H7 (cell line): ENCODE data around the gene SUPT3H. TPM values are rescaled to one million over a fixed set of nuclear protein-coding genes. Genes with fewer than 3 reads are reported as not detected.
"Not testable (repeated sequence)": the region's sequence is repeated elsewhere in the genome, so short reads cannot be mapped to it uniquely, and the experiment has no call there.

Experiments used
- DNase-seq: peaks from one replicate; pipeline ENCODE4 v3.0.0; 2012
- H3K27me3 ChIP-seq: 2 replicates; pipeline ENCODE4 v1.6.0; 2011; ENCODE audit warnings: mild to moderate bottlenecking, low read length; ENCODE audit not compliant: control insufficient read depth, insufficient read depth
- H3K36me3 ChIP-seq: replicated peaks from 2 replicates; pipeline ENCODE4 v1.5.1; 2011; ENCODE audit warnings: low read length; ENCODE audit not compliant: control insufficient read depth, insufficient read depth
- H3K4me3 ChIP-seq: 2 replicates; pipeline ENCODE4 v1.5.1; 2011; ENCODE audit warnings: low read depth, mild to moderate bottlenecking, control low read depth, low read length, moderate library complexity; ENCODE audit not compliant: insufficient read depth
- total RNA-seq: library from RNA; depleted of rRNA; stranded (reverse); fragments of >200 nt; shearing (Covaris generic); gene quantifications from 2 replicates; pipeline ENCODE4 v1.2.3, GENCODE V29; 2014

The SUPT3H gene
- total RNA-seq, 1 experiment from 2014 or later, result 13.3 TPM

DNA sequence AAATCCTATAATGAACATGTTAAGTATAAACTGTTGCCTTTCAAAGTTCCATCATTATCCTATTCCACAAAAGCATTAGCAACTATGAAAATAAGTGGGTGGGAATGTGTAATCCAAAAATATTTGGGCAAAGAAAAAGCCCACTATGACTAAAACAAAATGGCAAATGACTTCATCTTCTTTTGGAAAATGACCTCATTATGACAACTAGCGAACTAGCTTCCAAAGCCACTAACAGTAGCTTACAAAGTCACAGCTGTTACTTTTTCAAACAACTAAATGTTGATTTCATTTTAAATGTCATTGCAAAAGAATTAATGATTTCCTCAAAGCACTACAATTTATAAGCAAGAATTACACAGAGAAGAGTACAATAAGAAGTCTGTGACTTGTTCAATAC is 99.4 kb downstream of the SUPT3H start:
- Histone ChIP-seq H3K27me3 (no peaks in the 10 kb centered on the region), H3K36me3 (no peaks in the 10 kb centered on the region), H3K4me3 (no peak overlapping the region)
- DNase-seq, result no peak

GRCh38 chr6:45277741-45278140 is 100.0 kb downstream of the SUPT3H start:
- not testable (repeated sequence) for H3K36me3 ChIP-seq, DNase-seq, H3K4me3 ChIP-seq

GRCh38 chr6:45275358-45275757 is 102.4 kb downstream of the SUPT3H start:
- H3K36me3 ChIP-seq, result no peaks in the 10 kb centered on the region
- DNase-seq, result no peak
- no peak overlapping the region for H3K4me3 ChIP-seq
- H3K27me3 ChIP-seq, result no peaks in the 10 kb centered on the region

More at GRCh38 chr6:45277741-45278140, 100.0 kb downstream of the SUPT3H start:
- not testable (repeated sequence) for H3K27me3 ChIP-seq

- no peak for DNase-seq
- Histone ChIP-seq H3K4me3 (no peak overlapping the region), H3K27me3 (no peaks in the 10 kb centered on the region), H3K36me3 (no peaks in the 10 kb centered on the region)
These were observed 105.1 kb downstream of the SUPT3H start for GRCh38 chr6:45272626-45273025.

DNA sequence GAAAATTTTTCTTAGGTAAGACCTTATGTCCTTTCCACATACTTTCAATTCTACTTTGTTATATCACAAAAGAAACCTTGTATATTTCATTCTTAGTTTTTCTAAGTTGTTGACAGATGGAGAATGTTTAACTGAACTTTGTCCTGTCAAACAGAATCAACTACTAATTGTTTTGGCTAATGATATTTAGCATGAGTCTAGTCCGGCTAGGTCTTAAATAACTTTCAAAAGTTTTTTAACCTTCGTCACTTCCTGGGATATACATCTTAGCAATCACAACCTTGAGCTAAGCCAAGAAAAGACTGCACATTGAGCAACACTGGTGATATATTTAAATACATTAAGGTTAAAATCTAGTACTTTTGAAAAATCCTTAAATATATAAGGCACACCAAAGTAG is 112.5 kb downstream of the SUPT3H start:
- Histone ChIP-seq H3K27me3 (no peaks in the 10 kb centered on the region), H3K4me3 (no peak overlapping the region), H3K36me3 (no peaks in the 10 kb centered on the region)
- DNase-seq, result no peak

DNA sequence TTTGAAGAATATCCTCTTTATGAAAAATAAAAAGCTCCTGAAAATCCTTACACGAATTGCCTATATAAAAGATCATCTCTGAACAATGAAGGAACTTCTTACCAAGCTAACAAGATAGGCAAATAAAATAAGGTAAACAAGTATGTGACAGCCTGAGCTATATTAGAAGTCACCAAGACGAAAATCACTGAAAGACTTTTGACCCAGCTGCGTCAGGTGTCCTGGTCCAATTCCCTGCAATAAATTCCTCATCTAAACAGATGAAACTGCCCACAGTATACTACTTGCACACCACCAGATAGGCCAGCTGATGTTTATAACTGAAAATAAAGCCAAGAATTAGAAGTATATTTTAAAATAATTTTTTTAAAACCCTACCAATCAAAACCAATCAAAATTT is 117.0 kb downstream of the SUPT3H start:
- Histone ChIP-seq H3K36me3 (no peaks in the 10 kb centered on the region), H3K27me3 (no peaks in the 10 kb centered on the region), H3K4me3 (no peak overlapping the region)
- DNase-seq, result no peak

- Histone ChIP-seq H3K27me3 (no peaks in the 10 kb centered on the region), H3K36me3 (no peaks in the 10 kb centered on the region), H3K4me3 (no peak overlapping the region)
- no peak for DNase-seq
These were observed 120.7 kb downstream of the SUPT3H start for GRCh38 chr6:45256697-45257695.

DNA sequence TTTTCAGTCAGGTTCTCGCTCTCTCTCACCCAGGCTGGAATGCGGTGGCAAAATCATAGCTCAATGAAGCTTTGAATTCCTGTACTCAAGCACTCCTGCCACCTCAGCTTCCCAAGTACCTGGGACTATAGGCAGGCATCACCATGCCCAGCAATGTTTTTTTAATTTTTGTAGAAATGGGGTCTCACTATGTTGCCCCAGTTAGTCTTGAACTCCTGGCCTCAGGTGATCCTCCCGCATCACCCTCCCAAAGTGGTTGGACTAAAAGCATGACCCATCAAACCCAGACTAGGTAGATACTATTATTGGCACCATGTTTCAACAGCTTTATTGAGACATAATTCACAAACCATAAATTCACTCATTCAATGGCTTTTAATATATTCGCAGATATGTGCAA is 122.3 kb downstream of the SUPT3H start:
- no peak for DNase-seq
- Histone ChIP-seq H3K4me3 (no peak overlapping the region), H3K36me3 (no peaks in the 10 kb centered on the region), H3K27me3 (no peaks in the 10 kb centered on the region)

DNA sequence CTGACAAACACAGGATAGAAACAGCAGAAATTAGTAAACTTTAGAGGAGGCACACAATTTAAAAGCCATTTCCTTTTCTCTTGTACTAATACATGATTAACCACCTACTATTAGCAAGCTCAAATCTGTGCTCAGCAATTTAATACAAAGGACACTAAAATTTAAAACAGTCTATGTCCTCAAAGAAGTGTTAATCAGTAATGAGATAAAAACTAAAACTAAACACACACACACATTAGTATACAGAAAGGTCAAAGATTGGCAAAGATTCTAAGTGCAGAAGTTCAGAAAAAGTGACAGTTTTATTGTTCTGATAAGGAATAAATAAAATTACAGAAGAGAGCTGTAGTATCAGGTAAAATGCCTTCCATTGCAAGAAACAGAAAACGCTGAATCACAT is 123.5 kb downstream of the SUPT3H start:
- H3K36me3 ChIP-seq, result no peaks in the 10 kb centered on the region
- no peak for DNase-seq
- H3K27me3 ChIP-seq, result no peaks in the 10 kb centered on the region
- no peak overlapping the region for H3K4me3 ChIP-seq

DNA sequence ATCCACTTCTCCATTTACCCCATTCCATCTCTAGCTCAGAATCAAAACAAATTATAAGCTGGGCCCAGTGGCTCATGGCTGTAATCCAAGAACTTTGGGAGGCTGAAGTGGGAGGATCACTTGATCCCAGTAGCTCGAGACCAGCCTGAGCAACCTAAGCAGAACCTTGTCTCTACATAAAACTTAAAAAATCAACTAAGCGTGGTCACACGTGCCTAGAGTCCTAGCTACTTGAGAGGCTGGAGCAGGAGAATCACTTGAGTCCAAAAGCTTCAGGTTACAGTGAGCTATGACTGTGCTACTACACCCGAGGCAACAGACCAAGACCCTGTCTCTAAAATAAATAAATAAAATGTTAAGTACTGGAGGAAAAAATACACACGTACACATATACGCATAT is 124.3 kb downstream of the SUPT3H start:
- DNase-seq, result no peak
- H3K4me3 ChIP-seq, result no peak overlapping the region
- H3K36me3 ChIP-seq, result no peaks in the 10 kb centered on the region
- H3K27me3 ChIP-seq, result no peaks in the 10 kb centered on the region

GRCh38 chr6:45231660-45232059 is 146.1 kb downstream of the SUPT3H start:
- DNase-seq, result no peak
- Histone ChIP-seq H3K27me3 (no peaks in the 10 kb centered on the region), H3K4me3 (no peak overlapping the region), H3K36me3 (no peaks in the 10 kb centered on the region; the same call in 1 of the 2 replicates)

DNA sequence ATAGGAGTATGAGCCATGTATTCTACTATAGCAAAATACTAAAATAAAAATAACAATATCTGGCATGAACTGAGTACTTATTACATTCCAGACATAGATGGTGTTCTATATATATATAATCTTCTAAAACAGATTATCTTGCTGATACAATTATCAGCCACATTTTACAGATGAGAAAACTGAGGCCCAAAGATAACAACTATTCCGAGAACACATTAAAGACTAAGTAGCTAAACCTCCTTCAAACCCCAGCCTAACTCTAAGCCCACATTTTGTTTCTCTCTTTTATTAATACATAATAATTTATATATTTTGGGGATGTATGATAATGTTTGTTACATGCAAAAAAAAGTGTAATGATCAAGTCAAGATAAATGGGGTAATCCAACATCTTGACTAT is 148.3 kb downstream of the SUPT3H start:
- H3K27me3 ChIP-seq, result no peaks in the 10 kb centered on the region
- H3K4me3 ChIP-seq, result no peak overlapping the region
- no peaks in the 10 kb centered on the region; the same call in 1 of the 2 replicates for H3K36me3 ChIP-seq
- no peak for DNase-seq

GRCh38 chr6:45226081-45226480 is 151.7 kb downstream of the SUPT3H start:
- DNase-seq, result no peak
- H3K36me3 ChIP-seq, result no peaks in the 10 kb centered on the region
- no peaks in the 10 kb centered on the region for H3K27me3 ChIP-seq
- H3K4me3 ChIP-seq, result no peak overlapping the region

GRCh38 chr6:45222380-45222779 is 155.4 kb downstream of the SUPT3H start:
- no peaks in the 10 kb centered on the region for H3K27me3 ChIP-seq
- H3K36me3 ChIP-seq, result no peaks in the 10 kb centered on the region
- H3K4me3 ChIP-seq, result no peak overlapping the region
- no peak for DNase-seq

- Histone ChIP-seq H3K4me3 (no peak overlapping the region), H3K27me3 (no peaks in the 10 kb centered on the region), H3K36me3 (no peaks in the 10 kb centered on the region)
- no peak for DNase-seq
These were observed 162.0 kb downstream of the SUPT3H start for GRCh38 chr6:45215759-45216158.
